Measurements from ENCODE around the gene GALNTL6.

DNA sequence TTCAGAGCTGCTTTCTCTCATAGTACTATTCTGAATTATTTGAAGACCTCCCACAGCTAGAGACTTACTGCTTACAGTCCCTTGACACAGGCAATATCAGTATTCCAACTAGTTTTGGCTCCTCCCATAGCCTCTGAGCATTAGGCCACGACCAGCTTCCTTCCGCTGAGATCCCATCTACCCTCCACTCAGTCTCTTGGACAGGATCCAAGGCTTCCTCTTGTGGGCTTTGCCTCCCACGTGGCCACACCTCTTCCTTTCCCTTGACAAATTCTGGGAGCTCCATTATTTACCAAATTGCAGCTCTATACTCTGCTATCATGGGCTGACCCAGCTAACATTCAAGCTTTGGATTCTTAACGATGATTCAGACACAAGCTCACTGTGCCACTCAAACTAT lies 885.1 kb downstream of the GALNTL6 start:
- TF ChIP-seq, protein P1, sequence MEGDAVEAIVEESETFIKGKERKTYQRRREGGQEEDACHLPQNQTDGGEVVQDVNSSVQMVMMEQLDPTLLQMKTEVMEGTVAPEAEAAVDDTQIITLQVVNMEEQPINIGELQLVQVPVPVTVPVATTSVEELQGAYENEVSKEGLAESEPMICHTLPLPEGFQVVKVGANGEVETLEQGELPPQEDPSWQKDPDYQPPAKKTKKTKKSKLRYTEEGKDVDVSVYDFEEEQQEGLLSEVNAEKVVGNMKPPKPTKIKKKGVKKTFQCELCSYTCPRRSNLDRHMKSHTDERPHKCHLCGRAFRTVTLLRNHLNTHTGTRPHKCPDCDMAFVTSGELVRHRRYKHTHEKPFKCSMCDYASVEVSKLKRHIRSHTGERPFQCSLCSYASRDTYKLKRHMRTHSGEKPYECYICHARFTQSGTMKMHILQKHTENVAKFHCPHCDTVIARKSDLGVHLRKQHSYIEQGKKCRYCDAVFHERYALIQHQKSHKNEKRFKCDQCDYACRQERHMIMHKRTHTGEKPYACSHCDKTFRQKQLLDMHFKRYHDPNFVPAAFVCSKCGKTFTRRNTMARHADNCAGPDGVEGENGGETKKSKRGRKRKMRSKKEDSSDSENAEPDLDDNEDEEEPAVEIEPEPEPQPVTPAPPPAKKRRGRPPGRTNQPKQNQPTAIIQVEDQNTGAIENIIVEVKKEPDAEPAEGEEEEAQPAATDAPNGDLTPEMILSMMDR (IDR thresholded peaks at IDR 0.05): no peak
- TF ChIP-seq POLR2AphosphoS5 (IDR thresholded peaks at IDR 0.05): no peak
- TF ChIP-seq POLR2A (IDR thresholded peaks at IDR 0.05): no peak

Data from suprapubic skin (tissue), 4 donors.